ENCODE results near the gene CAPN8. TPM values are rescaled to one million over a fixed set of nuclear protein-coding genes. Genes with fewer than 3 reads are reported as not detected.
A peak's percentile ranks its signal among the peaks of the same experiment; 100 is the strongest.
"Not testable (repeated sequence)": the region's sequence is repeated elsewhere in the genome, so short reads cannot be mapped to it uniquely, and the experiment has no call there.

The CAPN8 gene
- total RNA-seq, 1 donor from 2014 or later: 1.7 TPM

GRCh38 chr1:223525957-223526356 lies 139.5 kb downstream of the CAPN8 start:
- DNase-seq (ENCODE audit: low spot score): no peak

- DNase-seq (ENCODE audit: low spot score): no peak
Observed at GRCh38 chr1:223525546-223525945, 140.0 kb downstream of the CAPN8 start.

- DNase-seq (ENCODE audit: low spot score): no peak
Observed at GRCh38 chr1:223524930-223525451, 140.5 kb downstream of the CAPN8 start.

- DNase-seq (ENCODE audit: low spot score): no peak
Observed at GRCh38 chr1:223521150-223521549, 144.4 kb downstream of the CAPN8 start.

GRCh38 chr1:223520200-223520599 lies 145.3 kb downstream of the CAPN8 start:
- DNase-seq (ENCODE audit: low spot score): no peak

- no peak for DNase-seq (ENCODE audit: low spot score)
Observed at GRCh38 chr1:223519116-223519515, 146.4 kb downstream of the CAPN8 start.

- DNase-seq (ENCODE audit: low spot score): not testable (repeated sequence)
Observed at GRCh38 chr1:223518553-223518952, 146.9 kb downstream of the CAPN8 start.

- no peak for DNase-seq (ENCODE audit: low spot score)
Observed at GRCh38 chr1:223515926-223516325, 149.6 kb downstream of the CAPN8 start.

GRCh38 chr1:223515421-223515820 lies 150.1 kb downstream of the CAPN8 start:
- no peak for DNase-seq (ENCODE audit: low spot score)

GRCh38 chr1:223514644-223515043 lies 150.9 kb downstream of the CAPN8 start:
- no peak for DNase-seq (ENCODE audit: low spot score)

- no peak for DNase-seq (ENCODE audit: low spot score)
Observed at GRCh38 chr1:223513309-223513708, 152.2 kb downstream of the CAPN8 start.

- no peak for DNase-seq (ENCODE audit: low spot score)
Observed at GRCh38 chr1:223512057-223512456, 153.4 kb downstream of the CAPN8 start.

- no peak for DNase-seq (ENCODE audit: low spot score)
Observed at GRCh38 chr1:223508796-223509195, 156.7 kb downstream of the CAPN8 start.

- no peak for DNase-seq (ENCODE audit: low spot score)
Observed at GRCh38 chr1:223504741-223505140, 160.8 kb downstream of the CAPN8 start.

- no peak for DNase-seq (ENCODE audit: low spot score)
Observed at GRCh38 chr1:223503348-223503747, 162.2 kb downstream of the CAPN8 start.

- DNase-seq (ENCODE audit: low spot score): peak; percentile 14
Observed at GRCh38 chr1:223500560-223501425, 164.7 kb downstream of the CAPN8 start.

GRCh38 chr1:223496883-223497282 lies 168.6 kb downstream of the CAPN8 start:
- DNase-seq (ENCODE audit: low spot score): no peak

- no peak for DNase-seq (ENCODE audit: low spot score)
Observed at GRCh38 chr1:223494926-223495645, 170.4 kb downstream of the CAPN8 start.

GRCh38 chr1:223492044-223492443 lies 173.5 kb downstream of the CAPN8 start:
- DNase-seq (ENCODE audit: low spot score): no peak

Measured in umbilical cord (tissue), 2 donors.